Mononuclear cell (primary cell): ENCODE results near the gene NCAPG2. TPM values are rescaled to one million over a fixed set of nuclear protein-coding genes. Genes with fewer than 3 reads are reported as not detected.
"Not testable (repeated sequence)": the region's sequence is repeated elsewhere in the genome, so short reads cannot be mapped to it uniquely, and the experiment has no call there.

Source experiments
- H3K27me3 ChIP-seq: 2 replicates; pipeline ENCODE4 v1.6.0; 2011; ENCODE audit warnings: low read length, control low read depth; ENCODE audit not compliant: insufficient read depth
- H3K4me1 ChIP-seq: 2 replicates; pipeline ENCODE4 v1.5.1; 2011; ENCODE audit warnings: mild to moderate bottlenecking, low read length, control low read depth; ENCODE audit not compliant: insufficient read depth
- H3K4me3 ChIP-seq: 2 replicates; pipeline ENCODE4 v1.5.1; 2011; ENCODE audit warnings: mild to moderate bottlenecking, low read length, moderate library complexity
- H3K9me3 ChIP-seq: 2 replicates; pipeline ENCODE4 v1.5.1; 2011; ENCODE audit warnings: low read depth, mild to moderate bottlenecking, control low read depth, low read length
- total RNA-seq: library from RNA; depleted of rRNA; stranded (reverse); fragments of >200 nt; gene quantifications from one replicate; pipeline ENCODE4 v1.2.3, GENCODE V29; 2012

The NCAPG2 gene
- total RNA-seq, 1 donor: 2.9 TPM

DNA sequence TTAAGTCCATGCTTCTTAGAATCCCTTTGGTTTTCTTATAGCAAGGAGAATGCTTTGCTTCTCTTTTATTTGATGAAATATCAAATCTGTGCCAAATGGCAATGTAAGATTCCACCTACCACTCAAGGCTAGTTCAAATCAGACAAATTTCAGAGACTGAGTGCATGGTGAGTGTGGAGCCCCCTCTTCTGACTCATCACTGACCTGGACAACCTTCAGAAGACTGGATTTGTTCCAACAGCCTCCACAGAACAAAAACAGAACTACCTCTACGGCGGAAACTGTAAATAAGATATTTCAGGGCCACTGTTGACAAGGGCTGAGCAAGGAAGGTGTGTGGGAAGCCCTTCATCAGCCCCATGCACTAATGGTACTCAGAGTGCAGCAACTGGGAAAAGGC, 21.1 kb downstream of the NCAPG2 start:
- Histone ChIP-seq H3K9me3 (no peaks in the 10 kb centered on the region), H3K27me3 (no peaks in the 10 kb centered on the region), H3K4me3 (no peak overlapping the region), H3K4me1 (no peaks in the 10 kb centered on the region)

DNA sequence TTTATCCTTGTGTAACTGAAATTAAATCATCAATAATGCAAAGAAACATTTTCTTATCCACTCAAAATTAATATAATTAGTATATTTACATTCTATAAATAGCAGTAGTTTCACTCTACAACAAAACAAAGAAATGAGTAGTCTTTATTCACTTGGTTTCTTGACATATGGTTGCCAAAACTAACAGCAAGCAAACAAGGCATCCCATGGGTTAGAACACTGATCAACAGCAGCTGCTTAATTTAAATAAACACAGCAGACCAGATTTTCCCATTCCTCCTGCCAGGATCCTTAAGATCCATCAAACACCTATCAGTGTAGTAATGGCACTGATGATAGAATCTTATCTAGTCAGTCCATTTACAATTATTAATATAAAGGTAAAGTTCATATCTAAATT, 22.1 kb downstream of the NCAPG2 start:
- Histone ChIP-seq H3K4me1 (no peaks in the 10 kb centered on the region), H3K27me3 (no peaks in the 10 kb centered on the region), H3K4me3 (no peak overlapping the region), H3K9me3 (no peaks in the 10 kb centered on the region)

DNA sequence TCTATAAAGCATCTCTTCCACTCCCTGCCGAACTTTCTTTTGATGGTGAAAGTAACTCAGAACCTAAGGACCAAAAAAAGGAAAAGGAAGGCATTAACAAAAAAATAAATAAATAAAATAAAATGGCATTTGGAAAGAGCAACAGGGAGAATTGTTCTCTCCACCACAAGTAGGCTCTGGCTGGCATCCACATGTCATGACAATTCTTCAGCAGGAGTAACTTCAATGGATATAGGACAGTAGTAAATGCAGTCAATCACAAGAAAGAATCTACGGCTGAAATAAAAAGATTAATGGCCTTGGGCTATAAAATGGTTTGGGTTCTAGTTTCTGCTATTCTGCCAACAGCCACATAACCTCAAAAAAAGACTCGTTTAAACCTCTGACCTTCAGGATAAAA, 23.9 kb downstream of the NCAPG2 start:
- H3K27me3 ChIP-seq: no peaks in the 10 kb centered on the region

DNA sequence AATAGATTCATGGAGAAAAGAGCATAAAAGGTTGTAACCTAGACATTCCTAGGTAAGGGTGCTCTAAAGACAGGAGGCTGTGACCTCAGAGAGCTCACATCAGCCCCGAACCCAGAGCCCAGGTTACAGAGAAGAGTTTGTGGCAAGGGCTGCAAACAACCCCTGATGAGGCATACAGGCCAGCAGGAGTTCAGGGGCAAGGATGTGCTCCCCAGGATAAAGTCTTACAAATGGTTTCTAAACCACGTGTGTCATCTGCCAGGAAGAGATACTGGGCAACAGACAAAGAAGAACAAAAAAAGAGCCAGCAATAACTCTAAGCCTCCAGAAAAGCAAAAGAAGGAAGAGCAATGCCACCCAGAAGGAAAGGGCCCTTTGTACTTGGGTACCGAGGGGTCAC, 27.7 kb downstream of the NCAPG2 start:
- Histone ChIP-seq H3K9me3 (no peaks in the 10 kb centered on the region), H3K27me3 (no peaks in the 10 kb centered on the region), H3K4me3 (no peak overlapping the region), H3K4me1 (no peaks in the 10 kb centered on the region)

More for the DNA sequence above, 23.9 kb downstream of the NCAPG2 start:
- Histone ChIP-seq H3K9me3 (no peaks in the 10 kb centered on the region), H3K4me3 (no peak overlapping the region), H3K4me1 (no peaks in the 10 kb centered on the region)

DNA sequence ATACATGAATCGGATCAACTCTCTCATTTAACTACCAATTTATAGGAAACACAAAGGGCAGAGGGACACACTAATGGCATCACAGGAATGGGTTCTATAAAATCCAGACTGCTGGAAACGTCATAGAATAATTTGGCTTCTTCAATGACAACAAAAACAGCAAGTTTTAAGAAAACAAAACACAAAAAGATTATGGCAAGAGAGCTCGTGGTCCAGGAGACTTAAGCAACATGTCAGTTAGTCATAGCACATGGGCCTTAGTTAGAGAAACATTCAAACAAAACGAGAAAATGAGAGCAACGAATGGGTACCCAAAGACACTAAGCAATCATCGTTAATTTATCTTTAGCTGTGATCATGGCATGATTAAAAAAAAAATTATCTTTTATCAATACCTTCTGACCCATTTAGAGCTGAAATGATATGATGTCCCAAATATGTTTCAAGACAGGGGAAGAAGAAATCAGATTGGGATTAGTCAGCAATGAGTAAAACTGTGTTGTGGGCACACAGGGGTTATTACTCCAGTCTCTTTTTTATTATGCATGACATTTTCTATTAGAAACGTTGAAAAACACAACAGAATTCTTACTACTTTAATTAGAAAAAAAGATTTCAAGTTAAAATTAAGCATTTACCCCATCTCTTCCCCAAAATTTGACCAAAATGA, 28.3 kb downstream of the NCAPG2 start:
- Histone ChIP-seq H3K4me3 (no peak overlapping the region), H3K4me1 (no peaks in the 10 kb centered on the region), H3K27me3 (no peaks in the 10 kb centered on the region), H3K9me3 (no peaks in the 10 kb centered on the region)

DNA sequence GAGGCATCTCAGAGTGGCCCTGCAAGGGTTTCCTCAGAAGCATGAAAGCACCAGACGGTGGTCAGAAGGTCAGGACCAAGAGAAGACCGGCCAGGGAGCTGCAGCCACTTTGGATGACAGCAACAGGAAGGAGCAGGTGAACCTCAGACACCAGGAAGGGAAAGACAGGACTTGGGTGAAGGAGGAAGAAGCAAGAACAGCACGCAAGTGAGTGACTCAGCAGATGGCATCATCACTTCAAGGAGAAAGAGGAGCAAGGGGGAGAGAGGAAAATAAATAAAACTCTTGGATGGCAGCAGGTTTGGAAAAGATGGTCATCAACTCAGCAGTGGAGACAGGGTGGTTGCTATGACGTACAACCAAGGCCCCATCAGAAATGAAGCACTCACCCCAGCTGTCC, 31.6 kb downstream of the NCAPG2 start:
- Histone ChIP-seq H3K27me3 (no peaks in the 10 kb centered on the region), H3K4me1 (no peaks in the 10 kb centered on the region), H3K4me3 (no peak overlapping the region), H3K9me3 (no peaks in the 10 kb centered on the region)

DNA sequence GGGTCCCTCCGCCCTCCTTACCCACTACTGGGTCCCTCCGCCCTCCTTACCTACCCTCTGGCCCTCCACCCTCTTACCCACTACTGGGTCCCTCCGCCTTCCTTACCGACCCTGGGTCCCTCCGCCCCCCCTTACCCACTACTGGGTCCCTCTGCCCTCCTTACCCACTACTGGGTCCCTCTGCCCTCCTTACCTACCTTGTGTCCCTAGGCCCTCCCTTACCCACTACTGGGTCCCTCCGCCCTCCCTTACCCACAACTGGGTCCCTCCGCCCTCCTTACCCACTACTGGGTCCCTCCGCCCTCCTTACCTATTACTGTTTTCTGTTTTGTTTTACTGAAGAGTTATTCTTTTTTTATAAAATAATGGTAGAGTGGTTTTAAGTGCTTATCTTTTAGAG, 36.5 kb downstream of the NCAPG2 start:
- H3K4me3 ChIP-seq, H3K9me3 ChIP-seq, H3K4me1 ChIP-seq, H3K27me3 ChIP-seq: not testable (repeated sequence)

DNA sequence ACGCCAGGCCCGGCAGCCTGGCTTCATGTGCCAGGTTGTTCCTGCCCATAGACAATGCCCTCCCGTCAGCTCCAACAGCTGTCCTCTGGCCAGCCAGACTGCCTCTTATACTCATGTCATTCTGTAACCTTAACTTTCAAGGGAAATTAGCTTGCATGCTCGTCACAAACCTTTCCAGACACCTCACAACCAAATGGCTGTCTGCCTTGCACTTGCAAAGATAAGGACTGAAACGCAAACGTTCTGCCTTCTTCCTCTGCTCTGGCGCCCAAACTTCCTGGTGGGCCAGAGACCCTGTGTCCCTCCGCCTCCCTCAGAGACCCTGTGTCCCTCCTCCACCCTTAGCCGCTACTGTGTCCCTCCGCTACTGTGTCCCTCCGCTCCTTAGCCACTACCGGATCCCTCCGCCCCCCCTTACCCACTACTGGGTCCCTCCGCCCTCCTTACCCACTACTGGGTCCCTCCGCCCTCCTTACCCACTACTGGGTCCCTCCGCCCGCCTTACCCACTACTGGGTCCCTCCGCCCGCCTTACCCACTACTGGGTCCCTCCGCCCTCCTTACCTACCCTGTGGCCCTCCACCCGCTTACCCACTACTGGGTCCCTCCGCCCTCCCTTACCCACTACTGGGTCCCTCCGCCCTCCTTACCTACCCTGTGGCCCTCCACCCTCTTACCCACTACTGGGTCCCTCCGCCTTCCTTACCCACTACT, 37.5 kb downstream of the NCAPG2 start:
- H3K27me3 ChIP-seq, H3K4me1 ChIP-seq, H3K4me3 ChIP-seq, H3K9me3 ChIP-seq: not testable (repeated sequence)

DNA sequence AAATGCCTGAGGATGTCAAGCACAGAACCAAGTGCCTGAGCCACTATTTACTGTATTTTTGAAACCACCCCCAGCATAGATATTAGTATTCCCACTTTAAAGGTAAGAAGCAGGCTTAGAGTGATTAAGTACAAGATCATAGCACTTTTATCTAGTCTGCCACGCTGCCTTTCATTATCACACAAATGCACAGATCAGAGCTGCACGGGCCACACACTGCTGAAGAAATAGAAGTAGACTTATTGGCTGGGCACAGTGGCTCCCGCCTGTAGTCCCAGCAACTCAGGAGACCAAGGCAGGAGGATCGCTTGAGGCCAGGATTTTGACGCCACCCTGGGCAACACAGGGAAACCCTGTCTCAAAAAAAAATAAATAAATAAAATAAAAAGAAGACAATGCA, 38.2 kb downstream of the NCAPG2 start:
- Histone ChIP-seq H3K4me1 (no peaks in the 10 kb centered on the region), H3K9me3 (no peaks in the 10 kb centered on the region), H3K27me3 (no peaks in the 10 kb centered on the region), H3K4me3 (no peak overlapping the region)

DNA sequence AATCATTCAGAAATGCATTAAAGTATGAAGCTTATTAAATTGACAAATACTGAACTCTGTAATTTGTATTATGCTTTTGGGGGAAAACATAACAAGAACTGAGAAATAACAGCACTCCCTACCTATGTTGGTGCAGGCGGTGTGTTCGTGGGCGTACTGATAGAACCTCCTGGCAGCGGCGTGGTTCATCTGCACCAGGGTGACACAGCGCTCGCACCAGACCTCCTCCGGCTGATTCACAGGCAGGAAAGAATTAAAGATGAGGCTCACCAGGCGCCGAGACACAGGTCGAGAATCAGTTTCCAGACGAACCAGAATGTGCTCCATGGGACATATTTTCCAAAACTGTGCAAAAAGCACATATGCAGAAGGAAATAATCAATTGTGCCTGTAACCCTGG, 40.2 kb downstream of the NCAPG2 start:
- H3K4me3 ChIP-seq: no peak overlapping the region
- H3K27me3 ChIP-seq: no peaks in the 10 kb centered on the region
- no peaks in the 10 kb centered on the region for H3K4me1 ChIP-seq
- H3K9me3 ChIP-seq: no peaks in the 10 kb centered on the region

DNA sequence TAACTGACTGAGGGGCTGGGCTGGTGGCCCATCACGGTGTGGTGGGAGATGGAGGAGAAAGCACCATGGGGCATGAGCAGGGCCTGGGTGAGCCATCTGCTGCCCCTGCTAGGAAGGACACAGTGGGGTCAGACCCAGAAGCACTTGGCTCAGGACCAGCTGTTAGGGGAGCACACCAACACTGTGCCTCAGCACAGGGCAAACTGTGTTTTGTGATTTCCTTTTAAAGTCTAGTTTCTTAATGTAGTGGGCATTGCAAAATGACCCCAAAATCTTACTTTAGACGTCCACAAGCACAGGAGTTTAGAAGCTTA, 41.2 kb downstream of the NCAPG2 start:
- Histone ChIP-seq H3K9me3 (no peaks in the 10 kb centered on the region), H3K27me3 (no peaks in the 10 kb centered on the region), H3K4me1 (no peaks in the 10 kb centered on the region), H3K4me3 (no peak overlapping the region)

DNA sequence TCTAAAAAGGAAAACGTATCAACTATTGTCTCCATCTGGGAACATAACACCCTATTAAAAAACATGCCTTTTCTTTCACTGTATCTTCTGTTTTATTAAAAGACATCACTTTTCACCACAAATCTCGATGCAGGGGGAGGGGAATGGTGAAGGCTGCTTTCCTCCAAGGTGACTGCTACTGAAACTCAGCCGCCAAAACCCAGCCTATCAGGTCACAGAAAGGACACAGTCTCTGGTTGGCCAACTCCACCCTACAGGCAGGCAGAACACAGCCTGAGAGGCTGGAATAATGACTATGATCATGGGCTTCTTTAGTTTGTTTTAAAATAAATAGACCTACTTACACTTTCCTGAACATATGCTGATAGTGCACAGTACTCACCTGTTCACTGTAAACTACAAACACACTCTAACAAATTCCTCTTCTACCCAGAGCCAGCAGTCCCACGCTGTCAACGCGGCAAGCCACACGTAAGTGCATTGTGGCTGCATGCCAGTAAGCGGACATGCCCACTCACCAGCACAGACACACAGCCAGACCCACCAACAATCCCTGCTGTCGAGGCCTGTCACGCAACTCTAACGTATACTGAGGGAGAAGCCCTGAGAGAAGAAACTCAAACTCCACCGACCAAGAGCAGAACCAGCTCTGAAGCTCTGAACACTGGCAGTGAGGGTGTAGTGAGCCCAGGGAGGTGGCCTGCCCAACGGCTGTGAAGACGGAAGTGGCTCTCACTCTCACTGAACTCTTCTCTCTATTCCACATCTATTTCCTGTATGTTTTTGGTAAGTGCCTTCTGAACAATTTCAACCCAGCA, 41.8 kb downstream of the NCAPG2 start:
- H3K27me3 ChIP-seq: no peaks in the 10 kb centered on the region
- H3K4me3 ChIP-seq: no peak overlapping the region
- no peaks in the 10 kb centered on the region for H3K4me1 ChIP-seq
- no peaks in the 10 kb centered on the region for H3K9me3 ChIP-seq

DNA sequence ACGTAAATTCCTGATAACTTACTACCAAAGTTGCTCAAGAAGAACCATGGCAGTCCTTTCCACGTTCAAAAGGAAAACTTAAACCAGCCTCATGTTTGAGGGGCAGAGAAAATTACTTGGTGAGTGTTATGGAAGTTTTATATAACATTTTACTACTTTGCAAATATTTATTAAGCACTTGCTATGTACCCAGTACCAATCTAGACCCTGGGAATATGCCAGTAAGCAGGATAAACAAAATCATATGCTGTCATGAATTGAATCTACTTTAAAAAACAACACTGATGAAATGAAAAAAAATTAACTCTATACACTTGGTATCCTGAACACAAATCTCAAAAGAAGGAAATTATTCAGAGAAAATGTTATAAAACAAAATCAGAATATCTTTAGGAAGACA, 46.1 kb downstream of the NCAPG2 start:
- H3K27me3 ChIP-seq: no peaks in the 10 kb centered on the region
- H3K4me3 ChIP-seq: no peak overlapping the region
- no peaks in the 10 kb centered on the region for H3K4me1 ChIP-seq
- no peaks in the 10 kb centered on the region for H3K9me3 ChIP-seq

DNA sequence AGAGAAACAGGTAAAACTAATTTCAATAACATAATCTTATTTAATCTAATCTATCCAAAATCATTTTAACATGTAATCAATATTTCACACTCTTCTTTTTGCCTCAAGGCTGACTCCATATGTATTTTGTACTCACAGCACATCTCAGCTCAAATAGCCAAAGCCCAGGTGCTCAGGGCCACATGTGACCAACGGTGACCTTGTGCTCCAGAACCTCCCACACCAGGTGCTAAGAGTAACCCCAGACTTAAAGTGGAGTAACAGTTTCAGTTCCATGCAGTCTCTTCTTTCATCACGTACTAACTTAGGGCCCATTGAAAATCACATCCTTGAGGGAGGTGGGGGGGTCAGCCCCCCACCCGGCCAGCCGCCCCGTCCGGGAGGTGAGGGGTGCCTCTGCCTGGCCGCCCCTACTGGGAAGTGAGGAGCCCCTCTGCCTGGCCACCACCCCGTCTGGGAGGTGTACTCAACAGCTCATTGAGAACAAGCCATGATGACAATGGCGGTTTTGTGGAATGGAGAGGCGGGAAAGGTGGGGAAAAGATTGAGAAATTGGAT, 47.3 kb downstream of the NCAPG2 start:
- no peaks in the 10 kb centered on the region for H3K9me3 ChIP-seq
- no peaks in the 10 kb centered on the region for H3K27me3 ChIP-seq
- no peak overlapping the region for H3K4me3 ChIP-seq
- no peaks in the 10 kb centered on the region for H3K4me1 ChIP-seq

DNA sequence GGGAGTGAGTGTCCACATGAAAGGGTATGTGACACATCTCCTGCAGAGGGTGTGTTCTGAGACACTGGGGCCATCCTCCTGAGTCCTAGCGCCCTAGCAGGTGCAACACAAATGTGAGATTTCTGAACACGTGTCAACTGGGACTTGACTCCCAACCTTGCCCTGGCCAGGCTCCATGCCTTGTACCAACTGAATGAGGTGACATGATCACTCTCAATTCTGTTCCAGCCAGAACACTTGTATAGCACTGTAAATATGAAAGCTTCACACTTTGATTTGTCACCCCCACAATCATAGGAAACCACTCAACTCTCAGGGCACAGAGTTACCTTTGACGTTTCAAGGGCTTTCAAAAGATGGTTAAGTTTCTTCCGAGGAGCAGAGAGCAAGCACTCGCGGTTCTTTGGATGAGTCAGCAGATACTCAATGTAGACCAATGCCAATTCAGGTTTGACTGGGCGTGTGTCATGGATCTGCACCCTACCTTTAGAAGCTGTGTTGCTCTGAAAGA, 48.6 kb downstream of the NCAPG2 start:
- Histone ChIP-seq H3K27me3 (no peaks in the 10 kb centered on the region), H3K9me3 (no peaks in the 10 kb centered on the region), H3K4me3 (no peak overlapping the region), H3K4me1 (no peaks in the 10 kb centered on the region)
